Stimulated activated CD8-positive, alpha-beta memory T cell treated with anti-CD3 and anti-CD28 coated beads, Interleukin-15, amount 100 ng/mL, for 24 hours (primary cell): Measurements from ENCODE around the gene POF1B.
"Not testable (repeated sequence)": the region's sequence is repeated elsewhere in the genome, so short reads cannot be mapped to it uniquely, and the experiment has no call there.

ENCODE experiments used
- DNase-seq: peaks from one replicate; pipeline ENCODE4 v3.0.0-alpha.2; 2020; ENCODE audit warnings: low read depth

POF1B gene, protein sequence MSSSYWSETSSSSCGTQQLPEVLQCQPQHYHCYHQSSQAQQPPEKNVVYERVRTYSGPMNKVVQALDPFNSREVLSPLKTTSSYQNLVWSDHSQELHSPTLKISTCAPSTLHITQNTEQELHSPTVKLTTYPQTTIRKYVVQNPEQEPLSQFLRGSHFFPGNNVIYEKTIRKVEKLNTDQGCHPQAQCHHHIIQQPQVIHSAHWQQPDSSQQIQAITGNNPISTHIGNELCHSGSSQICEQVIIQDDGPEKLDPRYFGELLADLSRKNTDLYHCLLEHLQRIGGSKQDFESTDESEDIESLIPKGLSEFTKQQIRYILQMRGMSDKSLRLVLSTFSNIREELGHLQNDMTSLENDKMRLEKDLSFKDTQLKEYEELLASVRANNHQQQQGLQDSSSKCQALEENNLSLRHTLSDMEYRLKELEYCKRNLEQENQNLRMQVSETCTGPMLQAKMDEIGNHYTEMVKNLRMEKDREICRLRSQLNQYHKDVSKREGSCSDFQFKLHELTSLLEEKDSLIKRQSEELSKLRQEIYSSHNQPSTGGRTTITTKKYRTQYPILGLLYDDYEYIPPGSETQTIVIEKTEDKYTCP

DNA sequence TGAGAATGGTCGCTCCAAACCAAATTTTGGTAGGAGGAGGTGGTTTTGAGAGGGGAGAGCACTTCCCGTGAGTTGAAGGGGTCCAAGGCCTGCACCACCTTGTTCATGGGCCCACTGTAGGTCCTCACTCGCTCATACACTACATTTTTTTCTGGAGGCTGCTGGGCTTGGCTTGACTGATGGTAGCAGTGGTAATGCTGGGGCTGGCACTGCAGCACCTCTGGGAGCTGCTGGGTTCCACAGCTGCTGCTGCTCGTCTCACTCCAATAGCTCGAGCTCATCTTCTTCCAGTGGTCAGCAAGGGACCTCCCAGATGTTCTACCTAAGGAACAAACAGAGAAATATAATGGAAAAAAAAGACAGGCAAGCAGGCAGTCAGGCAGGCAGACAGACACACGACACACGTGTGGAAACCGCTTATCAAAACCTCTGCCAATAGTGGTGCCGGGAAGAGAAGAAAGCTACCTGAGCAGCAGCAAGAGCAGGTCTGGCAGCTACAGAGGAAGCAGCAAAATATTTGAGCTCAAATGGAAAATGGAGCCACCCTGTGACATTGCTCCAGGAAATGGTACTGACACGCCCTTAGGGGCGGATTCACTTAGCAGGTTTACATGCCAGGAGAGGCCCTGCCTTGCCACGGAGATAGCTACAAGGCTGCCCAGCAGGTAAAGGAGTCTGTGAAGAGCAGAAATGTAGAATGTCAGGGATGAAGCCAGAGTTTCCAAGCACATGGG, at the start of gene POF1B:
Gene POF1B (minus strand): TSS at position 492 of the 734 bp plus-strand sequence. CDS start 211 bp downstream, at position 281.
- no peak for DNase-seq

DNA sequence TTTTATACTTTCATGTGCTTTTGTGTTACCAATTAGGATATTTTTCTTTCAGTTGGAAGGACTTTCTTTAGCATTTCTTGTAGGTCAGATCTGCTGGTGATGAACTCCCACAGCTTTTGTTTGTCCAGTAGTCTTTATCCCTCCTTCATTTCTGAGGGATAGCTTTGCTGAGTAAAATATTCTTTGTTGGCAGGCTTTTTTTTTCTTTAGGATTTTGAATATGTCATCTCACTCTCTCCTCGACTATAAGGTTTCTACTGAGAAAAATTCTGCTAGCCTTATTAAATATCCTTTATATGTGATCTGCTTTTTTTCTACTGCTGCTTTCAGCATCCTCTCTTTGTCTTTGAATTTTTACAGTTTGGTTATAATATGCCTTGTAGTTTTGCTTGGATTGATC, 49.6 kb upstream of the POF1B start:
- DNase-seq, result no peak

DNA sequence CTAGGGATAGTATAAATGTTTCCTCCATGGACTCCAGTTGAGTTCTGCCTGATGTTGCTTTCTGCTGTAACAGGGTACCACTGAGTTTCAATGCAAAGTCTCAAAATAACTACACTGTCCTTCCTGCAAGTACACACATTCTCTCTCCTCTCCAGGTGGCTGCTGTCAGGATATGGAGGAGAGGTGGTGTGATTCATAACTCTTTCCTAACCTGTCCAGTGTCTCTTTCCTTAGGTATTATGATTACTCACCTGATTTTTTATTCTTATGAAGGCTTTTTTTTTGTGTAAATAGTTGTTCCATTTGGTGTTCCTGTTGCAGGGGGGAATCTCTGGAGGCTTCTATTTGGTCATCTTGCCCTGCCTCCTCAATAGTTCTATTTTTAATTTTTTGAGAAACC, 39.8 kb upstream of the POF1B start:
- DNase-seq, result no peak

DNA sequence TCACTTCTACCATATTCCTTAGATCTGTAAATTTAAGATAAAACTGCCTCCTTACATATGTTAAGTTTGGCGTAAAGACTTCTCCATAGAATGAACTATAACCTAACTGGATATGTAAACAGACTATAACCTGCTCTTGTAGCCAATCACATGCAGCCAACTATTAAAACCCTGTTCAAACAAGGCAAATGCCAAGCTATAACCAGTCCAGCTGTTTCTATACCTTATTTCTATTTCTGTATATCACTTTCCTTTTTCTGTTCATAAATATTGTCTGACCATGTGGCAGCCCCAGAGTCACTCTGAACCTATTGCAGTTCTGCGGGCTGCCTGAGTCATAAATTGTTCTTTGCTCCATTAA, 12.4 kb upstream of the POF1B start:
- no peak for DNase-seq

DNA sequence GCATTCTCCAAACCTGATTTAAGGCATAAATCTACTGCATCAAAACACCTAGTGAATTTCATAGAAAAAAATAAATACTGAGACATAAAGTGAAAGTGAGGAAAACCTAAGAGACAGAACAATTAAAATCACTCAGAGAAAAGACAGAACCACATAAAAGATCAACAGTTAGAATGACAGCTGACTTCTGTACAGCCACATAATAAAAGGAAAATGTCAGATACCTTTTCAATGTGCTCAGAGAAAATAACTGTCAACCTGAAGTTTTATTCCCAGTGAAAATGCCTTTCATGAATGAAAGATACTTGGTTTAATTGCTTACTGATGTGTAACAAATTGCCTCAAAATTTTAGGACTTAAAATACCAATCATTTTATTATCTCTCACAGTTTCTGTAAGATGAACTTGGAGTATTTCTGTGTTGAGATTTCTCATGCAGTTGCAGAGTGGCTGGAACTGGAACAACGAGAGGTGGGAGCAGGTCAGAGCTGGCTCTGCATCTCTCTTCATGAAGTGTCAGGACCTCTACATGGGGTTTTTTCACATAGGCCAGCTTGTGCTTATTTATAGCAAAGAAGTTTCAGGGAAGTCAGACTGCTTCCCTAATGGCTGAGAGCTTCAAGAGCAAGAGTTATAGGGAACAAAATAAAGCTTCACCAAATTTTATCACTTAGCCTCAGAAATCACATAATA, 11.9 kb upstream of the POF1B start:
- no peak for DNase-seq

DNA sequence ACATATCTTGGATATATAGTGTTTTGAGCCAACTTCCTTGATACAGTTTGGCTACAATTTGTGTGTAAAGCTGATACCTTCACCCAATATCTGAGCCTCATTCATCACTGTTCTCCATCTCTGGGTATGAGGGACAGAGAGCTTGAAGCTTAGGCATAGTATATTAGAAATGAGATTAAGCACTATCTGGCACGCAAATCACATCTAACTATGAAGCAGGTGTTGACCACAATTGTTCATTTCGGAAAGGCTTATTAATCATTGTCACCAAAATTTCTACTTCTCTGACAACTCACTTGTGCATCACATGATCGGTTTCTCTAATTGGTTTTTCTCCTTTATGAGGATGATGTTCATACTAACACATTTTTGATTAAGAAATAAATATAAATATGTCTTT, 2.1 kb upstream of the POF1B start:
- no peak for DNase-seq

DNA sequence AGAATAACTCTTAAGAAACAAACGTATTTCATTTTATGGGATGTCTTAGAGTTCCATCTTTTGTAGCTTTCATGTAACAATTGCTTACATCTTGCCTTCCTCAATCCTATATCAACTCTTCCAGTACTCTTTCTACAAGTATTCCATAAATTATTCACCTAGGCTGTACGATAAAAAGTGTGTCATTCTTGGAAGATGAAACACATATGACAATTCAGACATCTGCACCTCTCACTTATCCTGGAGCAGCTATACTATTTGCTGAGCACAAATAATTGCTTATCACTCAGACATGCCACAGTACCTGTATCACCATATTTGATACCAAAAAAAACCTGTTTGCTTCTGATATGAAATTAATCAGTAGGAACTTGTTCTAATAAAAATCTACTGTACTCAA, 1.0 kb downstream of the POF1B start:
- no peak for DNase-seq

DNA sequence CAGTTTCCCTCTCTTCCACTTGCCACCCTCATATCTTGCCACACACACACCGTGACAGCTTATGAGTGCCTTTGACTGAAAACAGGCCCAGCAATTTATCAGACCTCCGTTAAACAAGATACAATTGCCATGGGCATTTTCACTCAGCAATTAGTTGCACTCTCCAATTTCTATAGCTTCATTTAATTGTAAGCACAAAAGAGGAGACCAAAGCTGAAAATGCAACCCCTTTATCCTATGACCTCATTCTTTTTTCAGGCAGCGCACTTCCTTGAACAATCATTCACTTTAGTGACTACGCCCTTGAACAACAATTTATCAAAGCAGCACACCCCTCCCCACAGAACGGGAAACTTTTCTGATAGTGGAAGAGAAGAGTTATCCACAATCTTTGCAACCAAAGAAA, 4.1 kb downstream of the POF1B start:
- DNase-seq, result no peak

DNA sequence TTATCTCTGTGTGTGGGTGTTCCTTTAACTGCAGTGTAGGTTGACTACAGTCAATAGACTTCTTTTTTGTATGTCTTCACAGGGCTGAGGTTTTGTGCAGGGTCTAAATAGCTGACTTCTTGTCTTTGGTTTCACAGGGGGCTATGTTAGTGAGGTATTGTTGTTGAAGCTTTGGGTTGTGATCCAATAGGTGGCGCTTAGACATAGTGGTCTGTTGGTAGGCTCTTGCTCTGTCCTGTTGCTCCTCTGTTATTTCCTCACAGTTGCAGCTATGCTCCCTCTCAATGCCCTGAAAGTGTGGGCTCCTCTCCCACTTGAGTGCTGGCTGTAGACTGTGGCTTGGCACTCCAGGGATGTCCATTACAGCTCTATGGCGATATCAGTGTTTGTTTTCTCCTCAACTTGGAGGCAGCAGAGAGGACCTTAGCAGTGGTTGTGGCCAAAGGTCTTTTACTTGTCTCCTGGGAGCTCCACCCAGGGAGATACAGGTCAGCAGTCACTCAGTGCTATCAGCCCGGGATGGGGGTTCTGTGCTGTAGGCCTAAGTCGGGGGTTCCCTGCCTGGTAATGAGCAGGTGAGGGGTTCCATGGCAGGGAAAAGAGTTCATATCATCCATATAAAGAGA, 14.0 kb downstream of the POF1B start:
- no peak for DNase-seq

DNA sequence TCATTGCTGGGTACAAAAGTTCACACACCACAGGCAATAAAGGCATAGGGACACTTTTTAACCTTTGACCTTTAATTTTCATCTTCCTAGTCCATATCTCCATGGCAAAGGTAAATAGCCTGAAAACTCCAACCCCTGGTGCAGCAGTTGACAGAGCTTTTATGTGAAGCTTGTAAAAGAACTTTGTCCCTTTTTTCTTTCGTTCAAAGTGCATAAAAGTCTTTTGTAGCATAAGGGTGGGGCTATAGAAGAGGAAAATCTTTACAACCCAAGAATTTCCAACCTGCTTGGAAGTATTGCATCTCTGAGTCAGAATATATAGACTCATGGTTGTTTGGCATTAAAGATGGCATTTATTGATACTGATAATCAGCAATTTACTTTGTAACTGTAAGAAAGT, 20.4 kb downstream of the POF1B start:
- no peak for DNase-seq

DNA sequence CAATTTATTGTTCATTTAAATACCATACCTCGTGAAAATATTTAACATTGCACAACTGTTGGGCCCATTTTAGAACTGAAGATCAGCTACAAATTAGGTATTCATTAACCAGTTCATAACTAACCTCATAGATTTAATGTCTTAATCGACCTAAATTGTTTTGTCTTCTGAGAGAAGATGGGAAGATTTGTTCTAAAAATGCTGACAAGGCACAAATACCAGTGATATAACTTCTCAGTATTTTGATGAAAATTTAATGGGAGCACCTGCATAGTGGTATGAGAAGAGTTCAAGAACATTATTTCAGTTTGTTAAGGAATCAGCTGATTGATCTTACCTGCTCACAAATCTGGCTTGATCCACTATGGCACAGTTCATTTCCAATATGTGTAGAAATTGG, 33.9 kb downstream of the POF1B start:
- no peak for DNase-seq

DNA sequence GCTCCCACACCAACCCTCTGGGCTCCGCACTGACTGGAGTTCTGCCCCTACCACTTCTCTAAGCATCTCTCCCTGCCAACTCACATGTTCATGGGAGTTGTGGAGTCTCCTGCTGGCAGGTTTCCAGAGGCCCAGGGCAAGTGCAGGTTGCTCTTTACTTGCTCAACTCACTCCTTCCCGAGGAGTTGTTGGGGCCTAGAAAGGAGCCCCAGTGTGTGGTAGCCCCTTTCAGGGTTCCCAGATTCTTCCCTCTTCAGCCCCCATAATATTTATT, 52.5 kb downstream of the POF1B start:
- no peak for DNase-seq

DNA sequence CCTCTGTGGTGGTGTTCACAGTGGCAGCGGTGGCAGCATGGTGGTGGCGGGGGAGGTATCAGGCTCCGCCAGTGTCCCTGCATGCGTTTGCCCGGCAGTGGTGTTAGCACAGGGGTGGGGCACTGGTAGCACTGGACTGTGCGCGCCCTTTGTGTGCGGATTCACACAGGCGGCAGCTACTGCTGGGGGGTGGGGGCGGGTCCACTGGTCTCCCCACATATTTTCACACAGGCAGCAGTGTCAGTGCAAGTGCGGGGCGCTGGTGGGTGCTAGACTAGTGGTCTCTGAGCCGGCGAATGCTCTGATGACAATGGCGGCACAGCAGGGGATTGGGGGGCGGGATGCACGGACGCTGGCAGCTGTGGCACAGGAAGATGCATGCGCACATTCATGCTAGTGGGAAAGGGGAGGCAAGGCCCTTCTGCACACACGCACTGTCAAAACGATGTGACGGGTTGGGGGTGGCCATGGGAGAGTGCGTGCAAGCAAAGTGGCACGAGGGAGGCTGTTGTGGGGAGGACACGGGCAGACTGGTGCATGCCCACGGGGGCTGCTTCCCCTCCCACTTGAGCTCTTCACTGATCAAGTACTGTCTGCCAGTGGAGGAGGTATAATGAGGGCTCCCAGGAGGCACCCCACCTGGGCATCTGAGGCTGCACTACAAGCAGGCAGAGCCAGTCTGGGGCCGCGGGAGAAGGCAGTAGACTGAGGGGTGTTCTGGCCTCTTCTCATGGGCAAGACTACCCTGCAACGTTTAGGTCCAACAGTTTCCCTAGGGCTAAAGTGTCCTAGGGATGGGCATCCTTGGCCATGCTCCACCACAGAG, 53.0 kb downstream of the POF1B start:
- DNase-seq, result no peak

DNA sequence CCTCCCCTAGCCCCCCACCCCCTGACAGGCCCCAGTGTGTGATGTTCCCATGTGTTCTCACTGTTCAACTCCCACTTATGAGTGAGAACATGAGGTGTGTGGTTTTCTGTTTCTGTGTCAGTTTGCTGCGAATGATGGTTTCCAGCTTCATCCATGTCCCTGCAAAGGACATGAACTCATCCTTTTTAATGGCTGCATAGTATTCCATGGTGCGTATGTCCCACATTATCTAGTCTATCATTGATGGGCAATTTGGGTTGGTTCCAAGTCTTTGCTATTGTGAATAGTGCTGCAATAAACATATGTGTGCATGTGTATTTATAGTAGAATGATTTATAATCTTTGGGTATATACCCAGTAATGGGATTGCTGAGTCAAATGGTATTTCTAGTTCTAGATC, 68.1 kb downstream of the POF1B start:
- not testable (repeated sequence) for DNase-seq

DNA sequence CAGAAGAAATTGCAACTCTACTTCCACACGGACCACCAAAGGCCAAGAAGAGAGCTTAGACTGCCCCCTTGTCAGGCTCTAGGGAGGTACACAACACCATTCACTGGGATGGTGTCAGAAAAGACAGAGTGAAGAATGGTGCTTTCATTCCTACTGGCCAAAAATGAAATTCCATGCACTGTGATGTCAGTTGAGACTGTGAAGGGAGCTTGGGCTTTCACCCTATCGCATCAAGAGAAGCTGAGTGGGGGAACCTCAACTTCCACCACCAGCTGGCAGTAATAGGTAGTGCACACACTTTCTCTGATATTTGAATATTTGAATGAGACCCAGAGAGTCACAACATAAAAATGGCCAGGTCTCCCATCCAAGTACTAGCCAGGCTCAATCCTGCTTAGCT, 69.7 kb downstream of the POF1B start:
- DNase-seq, result no peak

DNA sequence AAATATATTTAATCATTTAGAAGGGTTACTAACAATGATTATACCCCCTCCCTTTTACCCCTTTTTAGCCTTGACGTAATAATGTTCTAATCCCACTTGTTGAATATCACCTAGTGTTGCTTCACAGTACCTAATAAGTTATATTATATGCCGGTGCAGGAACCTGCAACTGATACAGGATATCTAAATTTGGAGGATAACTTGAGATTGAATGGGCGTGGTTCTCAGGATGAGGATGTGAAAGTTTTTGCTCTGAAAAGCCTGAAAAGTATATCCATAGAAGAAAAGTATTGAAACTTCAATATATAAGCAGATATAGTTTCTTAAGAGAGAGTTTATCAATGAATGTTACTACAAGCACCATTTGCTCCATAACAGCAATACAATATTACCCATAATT, 75.9 kb downstream of the POF1B start:
- DNase-seq, result no peak

DNA sequence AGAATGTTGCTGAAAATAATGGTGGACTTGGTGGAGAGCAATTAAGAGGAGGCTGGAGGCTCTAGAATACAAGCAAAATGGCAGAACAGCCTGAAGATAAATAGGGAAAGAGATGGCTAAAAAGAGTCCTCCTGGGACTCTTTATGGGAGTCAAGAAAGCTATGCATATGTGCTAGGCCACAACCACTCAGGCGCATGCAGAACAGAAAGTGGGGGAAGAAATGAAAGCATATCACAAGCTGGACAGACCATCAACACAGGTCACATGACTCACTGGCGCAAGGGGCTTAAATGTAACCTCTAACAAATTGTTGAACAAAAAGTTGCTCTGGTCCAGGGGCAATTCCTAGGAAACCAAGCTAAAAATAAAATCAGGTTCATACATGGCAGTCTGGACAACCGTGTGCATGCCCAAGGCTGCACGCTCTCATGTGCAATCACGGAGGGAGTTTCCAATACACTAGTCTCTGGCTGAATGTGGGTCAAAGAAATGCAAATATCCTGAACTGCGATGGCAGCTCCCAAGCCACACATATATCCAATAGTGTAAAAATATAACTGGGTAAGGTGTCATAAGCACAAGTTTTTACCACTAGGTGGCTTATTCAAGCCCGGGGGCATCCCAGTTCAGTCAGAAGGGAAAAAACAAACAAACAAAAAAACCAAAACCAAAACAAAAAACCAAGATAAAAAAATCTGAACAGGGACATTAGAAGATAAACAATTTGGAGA, 90.3 kb downstream of the POF1B start:
- no peak for DNase-seq

DNA sequence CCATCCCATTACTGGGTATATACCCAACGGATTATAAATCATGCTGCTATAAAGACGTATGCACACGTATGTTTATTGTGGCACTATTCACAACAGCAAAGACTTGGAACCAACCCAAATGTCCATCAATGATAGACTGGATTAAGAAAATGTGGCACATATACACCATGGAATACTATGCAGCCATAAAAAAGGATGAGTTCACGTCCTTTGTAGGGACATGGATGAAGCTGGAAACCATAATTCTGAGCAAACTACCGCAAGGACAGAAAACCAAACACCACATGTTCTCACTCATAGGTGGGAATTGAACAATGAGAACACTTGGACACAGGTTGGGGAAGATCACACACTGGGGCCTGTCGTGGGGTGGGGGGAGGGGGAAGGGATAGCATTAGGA, 94.2 kb downstream of the POF1B start:
- DNase-seq, result not testable (repeated sequence)

DNA sequence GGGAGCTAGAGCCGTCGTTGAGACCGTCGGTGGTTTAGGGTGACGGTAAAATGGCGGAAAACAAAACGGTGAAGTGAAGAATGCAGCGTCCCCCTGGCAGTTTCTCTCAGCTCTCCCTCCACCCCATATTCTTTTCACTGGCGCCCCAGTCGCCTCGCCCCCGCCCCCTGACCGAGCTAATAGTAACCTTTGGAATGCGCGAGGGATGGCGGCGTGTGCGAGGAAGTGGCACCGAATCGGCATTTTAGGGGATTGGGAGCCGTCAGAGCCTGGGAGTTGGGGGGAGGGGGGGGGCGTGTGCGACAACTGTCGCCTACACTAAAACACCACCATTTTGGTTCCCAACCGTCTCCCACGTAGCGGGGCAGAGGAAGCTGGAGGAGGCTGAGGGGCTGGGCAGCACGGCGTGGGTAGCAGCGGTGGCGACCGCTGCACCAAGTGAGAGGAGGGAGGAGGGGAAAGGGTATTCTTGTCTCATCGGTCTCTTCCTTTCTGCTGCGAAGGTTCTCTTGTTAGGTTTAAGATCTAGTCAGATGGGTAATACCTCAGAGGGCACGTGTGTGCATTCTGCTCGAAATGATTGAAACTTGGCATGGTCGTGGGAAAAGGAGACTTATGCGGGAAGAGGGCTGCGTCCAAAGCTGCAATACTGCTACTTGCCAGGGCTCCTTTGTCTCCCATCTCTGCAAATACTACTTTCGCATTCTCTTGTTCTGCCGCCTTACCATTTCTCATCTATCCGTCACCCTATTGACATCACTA, 134.8 kb downstream of the POF1B start:
- DNase-seq, result no peak
